HL-60 (cell line): ENCODE measurements around the gene CSTF3.
"Not testable (repeated sequence)": the region's sequence is repeated elsewhere in the genome, so short reads cannot be mapped to it uniquely, and the experiment has no call there.

Experiments used
- GABPA ChIP-seq: IDR thresholded peaks from 2 replicates; pipeline ENCODE4 v1.6.1; 2012; ENCODE audit warnings: low read depth
- POLR2AphosphoS5 ChIP-seq: IDR thresholded peaks from 2 replicates; pipeline ENCODE4 v1.6.1; 2012; ENCODE audit warnings: low read depth
- REST ChIP-seq: IDR thresholded peaks from 2 replicates; pipeline ENCODE4 v1.6.1; 2012; ENCODE audit warnings: low read depth; ENCODE audit not compliant: insufficient replicate concordance
- TF ChIP-seq, protein P1 (sequence below): IDR thresholded peaks from one replicate; pipeline ENCODE4 v1.5.1; 2011; ENCODE audit warnings: low read length, control low read depth, inconsistent platforms; ENCODE audit not compliant: insufficient read depth

GRCh38 chr11:33176760-33177159, 15.5 kb upstream of the CSTF3 start:
- TF ChIP-seq, protein P1, sequence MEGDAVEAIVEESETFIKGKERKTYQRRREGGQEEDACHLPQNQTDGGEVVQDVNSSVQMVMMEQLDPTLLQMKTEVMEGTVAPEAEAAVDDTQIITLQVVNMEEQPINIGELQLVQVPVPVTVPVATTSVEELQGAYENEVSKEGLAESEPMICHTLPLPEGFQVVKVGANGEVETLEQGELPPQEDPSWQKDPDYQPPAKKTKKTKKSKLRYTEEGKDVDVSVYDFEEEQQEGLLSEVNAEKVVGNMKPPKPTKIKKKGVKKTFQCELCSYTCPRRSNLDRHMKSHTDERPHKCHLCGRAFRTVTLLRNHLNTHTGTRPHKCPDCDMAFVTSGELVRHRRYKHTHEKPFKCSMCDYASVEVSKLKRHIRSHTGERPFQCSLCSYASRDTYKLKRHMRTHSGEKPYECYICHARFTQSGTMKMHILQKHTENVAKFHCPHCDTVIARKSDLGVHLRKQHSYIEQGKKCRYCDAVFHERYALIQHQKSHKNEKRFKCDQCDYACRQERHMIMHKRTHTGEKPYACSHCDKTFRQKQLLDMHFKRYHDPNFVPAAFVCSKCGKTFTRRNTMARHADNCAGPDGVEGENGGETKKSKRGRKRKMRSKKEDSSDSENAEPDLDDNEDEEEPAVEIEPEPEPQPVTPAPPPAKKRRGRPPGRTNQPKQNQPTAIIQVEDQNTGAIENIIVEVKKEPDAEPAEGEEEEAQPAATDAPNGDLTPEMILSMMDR = not testable (repeated sequence)
- not testable (repeated sequence) for TF ChIP-seq POLR2AphosphoS5, REST, GABPA
